MCF 10A (cell line): ENCODE results near the gene TMEM30A. TPM values are rescaled to one million over a fixed set of nuclear protein-coding genes. Genes with fewer than 3 reads are reported as not detected.
A peak's percentile ranks its signal among the peaks of the same experiment; 100 is the strongest.

Experiments used
- BruUV-seq: library from RNA; stranded (reverse); fragments of 400-500 nt; replicated peaks from 2 replicates; lab custom pipeline; 2021; lab: Mats Ljungman, UMichigan
- CTCF ChIA-PET: fragments of 300-600 bp; sonication (Branson Sonifier 250); formaldehyde crosslinking; extraction: SDS; loops from one replicate; lab custom pipeline; 2021; ENCODE audit warnings: antibody characterized with exemption, inconsistent platforms; lab: Yijun Ruan, JAX
- POLR2A ChIA-PET: fragments of 300-600, 350-650 bp; sonication (Branson Sonifier 250); formaldehyde crosslinking; extraction: SDS; loops from one replicate; lab custom pipeline; 2020; ENCODE audit warnings: antibody characterized with exemption, inconsistent platforms; lab: Yijun Ruan, JAX
- DNase-seq: peaks from one replicate; pipeline ENCODE4 v3.0.0-alpha.2; 2018; ENCODE audit not compliant: unreplicated experiment
- H3K27ac Mint-ChIP-seq: one replicate; pipeline ENCODE4 v1.8.0; 2022; ENCODE audit warnings: mild to moderate bottlenecking, low read depth, mixed read lengths; ENCODE audit not compliant: unreplicated experiment
- H3K27me3 Mint-ChIP-seq: one replicate; pipeline ENCODE4 v1.8.0; 2022; ENCODE audit warnings: mixed read lengths; ENCODE audit not compliant: insufficient read depth, unreplicated experiment
- H3K36me3 Mint-ChIP-seq: one replicate; pipeline ENCODE4 v1.8.0; 2022; ENCODE audit warnings: mild to moderate bottlenecking, moderate library complexity, mixed read lengths; ENCODE audit not compliant: insufficient read depth, unreplicated experiment
- H3K4me1 Mint-ChIP-seq: one replicate; pipeline ENCODE4 v1.8.0; 2022; ENCODE audit warnings: mixed read lengths; ENCODE audit not compliant: insufficient read depth, unreplicated experiment
- H3K4me3 Mint-ChIP-seq: one replicate; pipeline ENCODE4 v1.8.0; 2022; ENCODE audit warnings: mild to moderate bottlenecking, moderate library complexity, mixed read lengths; ENCODE audit not compliant: unreplicated experiment
- H3K9me3 Mint-ChIP-seq: one replicate; pipeline ENCODE4 v1.8.0; 2022; ENCODE audit warnings: mixed read lengths; ENCODE audit not compliant: unreplicated experiment
- CTCF ChIP-seq: fragments of 200-600 bp; IDR thresholded peaks from one replicate; pipeline ENCODE4 v1.8.0; 2022; ENCODE audit warnings: antibody characterized with exemption, mild to moderate bottlenecking; ENCODE audit not compliant: unreplicated experiment
- intact Hi-C: fragments of 100-400 bp; cut with micrococcal nuclease; formaldehyde crosslinking; loops from 2 replicates; pipeline ENCODE4 v1.14.1; 2022
- total RNA-seq: library from RNA; stranded (reverse); gene quantifications from 2 replicates; pipeline ENCODE4 v1.2.3, GENCODE V29; 2022

Gene TMEM30A
- total RNA-seq, 1 experiment from 2014 or later = 53.7 TPM

GRCh38 chr6:75300531-75300855 lies 15.9 kb upstream of the TMEM30A start:
- no peaks in the 10 kb centered on the region for H3K27me3 Mint-ChIP-seq
- no peaks in the 10 kb centered on the region for H3K36me3 Mint-ChIP-seq
- no peak for TF ChIP-seq CTCF
- no peak overlapping the region for H3K4me3 Mint-ChIP-seq
- BruUV-seq = no TSS peak
- no peak overlapping the region for H3K27ac Mint-ChIP-seq
- H3K9me3 Mint-ChIP-seq = no peaks in the 10 kb centered on the region
- intact Hi-C loops = no loop called here
- CTCF ChIA-PET = interaction anchor here (0.6 to 4.5 kb wide), 10 partner anchors 30 to 1795 kb away, joined by 3 to 28 read pairs (median 4); no protein-coding TSS in a partner anchor
- POLR2A ChIA-PET = interaction anchor here (0.9 to 1.6 kb wide), 6 partner anchors 14 to 224 kb away, joined by 3 to 5 read pairs (median 4); partner anchors contain the start of gene TMEM30A
- H3K4me1 Mint-ChIP-seq = no peaks in the 10 kb centered on the region
- DNase-seq = no peak

- BruUV-seq = no TSS peak
- H3K27ac Mint-ChIP-seq = no peak overlapping the region
- H3K9me3 Mint-ChIP-seq = no peaks in the 10 kb centered on the region
- intact Hi-C loops = no loop called here
- no peak for TF ChIP-seq CTCF
- no peaks in the 10 kb centered on the region for H3K36me3 Mint-ChIP-seq
- no peaks in the 10 kb centered on the region for H3K27me3 Mint-ChIP-seq
- H3K4me1 Mint-ChIP-seq = no peaks in the 10 kb centered on the region
- DNase-seq = no peak
- H3K4me3 Mint-ChIP-seq = no peak overlapping the region
- CTCF ChIA-PET = interaction anchor here (0.6 to 4.5 kb wide), 12 partner anchors 30 to 1795 kb away, joined by 3 to 28 read pairs (median 4); no protein-coding TSS in a partner anchor
- POLR2A ChIA-PET = interaction anchor here (0.9 to 1.6 kb wide), 7 partner anchors 15 to 227 kb away, joined by 3 to 5 read pairs (median 3); partner anchors contain the start of gene TMEM30A
Observed at GRCh38 chr6:75299801-75300530, 15.4 kb upstream of the TMEM30A start.

GRCh38 chr6:75296811-75297779 lies 12.5 kb upstream of the TMEM30A start:
- Mint-ChIP-seq H3K4me1 (no peaks in the 10 kb centered on the region), H3K9me3 (no peaks in the 10 kb centered on the region), H3K4me3 (no peak overlapping the region), H3K27ac (no peak overlapping the region), H3K27me3 (no peaks in the 10 kb centered on the region), H3K36me3 (no peaks in the 10 kb centered on the region)
- BruUV-seq = no TSS peak
- CTCF ChIA-PET = interaction anchor here (0.6 to 4.2 kb wide), 20 partner anchors 8 to 262 kb away, joined by 3 to 18 read pairs (median 4); no protein-coding TSS in a partner anchor
- TF ChIP-seq CTCF = peak; percentile 56
- intact Hi-C loops = loop anchor here (1.0 kb wide), 3 partner anchors 31 to 229 kb away; no protein-coding TSS in a partner anchor
- peak; percentile 72 for DNase-seq
- POLR2A ChIA-PET = interaction anchor here (0.7 to 1.2 kb wide), 5 partner anchors 12 to 230 kb away, joined by 3 to 16 read pairs (median 4); partner anchors contain the start of gene TMEM30A
